GM12875 (cell line): ENCODE results near the gene GRM5.

Experiments used
- H3K4me3 ChIP-seq: one replicate; pipeline ENCODE4 v1.5.1; 2011; ENCODE audit warnings: low read depth, low read length, control low read depth
- CTCF ChIP-seq: IDR thresholded peaks from 2 replicates; pipeline ENCODE4 v1.5.1; 2011; ENCODE audit warnings: low read depth, mild to moderate bottlenecking, control low read depth, inconsistent platforms, low read length, moderate library complexity, borderline replicate concordance; ENCODE audit not compliant: insufficient read depth

GRM5 gene

GRCh38 chr11:88709567-88709966 is 356.2 kb downstream of the GRM5 start:
- no peak overlapping the region for H3K4me3 ChIP-seq
- no peak for TF ChIP-seq CTCF

GRCh38 chr11:88704485-88704884 is 361.3 kb downstream of the GRM5 start:
- H3K4me3 ChIP-seq = no peak overlapping the region
- TF ChIP-seq CTCF = no peak

- TF ChIP-seq CTCF = no peak
- H3K4me3 ChIP-seq = no peak overlapping the region
These were observed 364.0 kb downstream of the GRM5 start for GRCh38 chr11:88701816-88702215.

GRCh38 chr11:88697139-88697538 is 368.6 kb downstream of the GRM5 start:
- no peak overlapping the region for H3K4me3 ChIP-seq
- TF ChIP-seq CTCF = no peak

GRCh38 chr11:88695689-88696414 is 369.9 kb downstream of the GRM5 start:
- TF ChIP-seq CTCF = no peak
- H3K4me3 ChIP-seq = no peak overlapping the region

- no peak overlapping the region for H3K4me3 ChIP-seq
- TF ChIP-seq CTCF = no peak
These were observed 373.3 kb downstream of the GRM5 start for GRCh38 chr11:88692306-88693086.
